ENCODE results near the gene PPP2R1B. TPM values are rescaled to one million over a fixed set of nuclear protein-coding genes. Genes with fewer than 3 reads are reported as not detected.
"Not testable (repeated sequence)": the region's sequence is repeated elsewhere in the genome, so short reads cannot be mapped to it uniquely, and the experiment has no call there.

Gene PPP2R1B
- total RNA-seq, 2 experiments from 2014 or later: 49.4 to 51.1 TPM

GRCh38 chr11:111796696-111797095 is 30.5 kb upstream of the PPP2R1B start:
- H3K4me3 Mint-ChIP-seq: no peak overlapping the region
- H3K9me3 Mint-ChIP-seq: peaks cover 5% of the 10 kb centered on the region
- ChIA-PET POLR2A (no interaction called here), CTCF (interaction anchor here (1.3 kb wide), 1 partner anchor 19 kb away, joined by 6 read pairs; no protein-coding TSS in a partner anchor)
- no peak overlapping the region for H3K27ac Mint-ChIP-seq
- H3K36me3 Mint-ChIP-seq: peaks cover 34% of the 10 kb centered on the region
- no peaks in the 10 kb centered on the region for H3K27me3 Mint-ChIP-seq
- no peaks in the 10 kb centered on the region for H3K4me1 Mint-ChIP-seq (ENCODE audit: low read depth)
- DNase-seq: no peak
- intact Hi-C loops (cut with micrococcal nuclease): no loop called here

- Mint-ChIP-seq H3K27me3 (no peaks in the 10 kb centered on the region), H3K9me3 (peaks cover 5% of the 10 kb centered on the region), H3K4me3 (no peak overlapping the region), H3K27ac (no peak overlapping the region), H3K36me3 (peaks cover 31% of the 10 kb centered on the region), H3K4me1 (ENCODE audit: low read depth) (no peaks in the 10 kb centered on the region)
- no peak for DNase-seq
- ChIA-PET CTCF (interaction anchor here (1.3 to 1.5 kb wide), 2 partner anchors 18 to 19 kb away, joined by 6 to 7 read pairs; no protein-coding TSS in a partner anchor), POLR2A (no interaction called here)
- intact Hi-C loops (cut with micrococcal nuclease): no loop called here
Observed at GRCh38 chr11:111795334-111795985, 29.3 kb upstream of the PPP2R1B start.

GRCh38 chr11:111793863-111794262 is 27.7 kb upstream of the PPP2R1B start:
- Mint-ChIP-seq H3K27ac (no peak overlapping the region), H3K9me3 (peaks cover 5% of the 10 kb centered on the region), H3K27me3 (no peaks in the 10 kb centered on the region), H3K36me3 (peaks cover 23% of the 10 kb centered on the region), H3K4me3 (no peak overlapping the region), H3K4me1 (ENCODE audit: low read depth) (no peaks in the 10 kb centered on the region)
- CTCF ChIA-PET: interaction anchor here (1.5 kb wide), 1 partner anchor 17 kb away, joined by 7 read pairs; no protein-coding TSS in a partner anchor
- intact Hi-C loops (cut with micrococcal nuclease): no loop called here
- POLR2A ChIA-PET: no interaction called here
- DNase-seq: no peak

DNA sequence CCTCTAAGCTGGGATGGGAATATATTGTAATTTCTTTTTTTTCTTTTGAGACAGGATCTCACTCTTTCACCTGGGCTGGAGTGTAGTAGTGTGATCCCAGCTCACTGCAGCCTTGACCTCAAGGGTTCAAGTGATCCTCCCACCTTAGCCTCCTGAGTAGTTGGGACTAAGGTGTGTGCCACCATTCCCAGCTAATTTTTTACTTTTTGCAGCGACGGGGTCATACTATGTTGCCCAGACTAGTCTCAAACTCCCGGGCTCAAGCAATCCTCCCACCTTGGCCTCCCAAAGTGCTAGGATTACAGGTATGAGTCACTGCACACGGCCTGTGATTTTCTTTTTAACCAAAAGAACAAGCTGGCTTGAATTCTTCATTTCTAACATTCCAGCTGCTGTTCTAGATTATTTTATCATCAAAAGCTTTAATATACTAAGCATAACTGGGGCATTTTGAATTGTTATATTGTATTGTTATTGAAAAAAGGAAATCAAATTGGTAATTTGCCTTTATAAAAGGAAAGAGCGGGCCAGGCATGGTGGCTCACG is 26.8 kb upstream of the PPP2R1B start:
- H3K9me3 Mint-ChIP-seq: peaks cover 5% of the 10 kb centered on the region
- H3K27me3 Mint-ChIP-seq: no peaks in the 10 kb centered on the region
- no peak for DNase-seq
- intact Hi-C loops (cut with micrococcal nuclease): no loop called here
- H3K4me1 Mint-ChIP-seq (ENCODE audit: low read depth): no peaks in the 10 kb centered on the region
- H3K4me3 Mint-ChIP-seq: no peak overlapping the region
- ChIA-PET CTCF (interaction anchor here (0.8 to 1.6 kb wide), 3 partner anchors 16 to 189 kb away, joined by 3 to 8 read pairs (median 4); no protein-coding TSS in a partner anchor), POLR2A (interaction anchor here (0.6 kb wide), 1 partner anchor 1207 kb away, joined by 3 read pairs; no protein-coding TSS in a partner anchor)
- H3K27ac Mint-ChIP-seq: no peak overlapping the region
- H3K36me3 Mint-ChIP-seq: peaks cover 17% of the 10 kb centered on the region

GRCh38 chr11:111792314-111792713 is 26.1 kb upstream of the PPP2R1B start:
- no peaks in the 10 kb centered on the region for H3K27me3 Mint-ChIP-seq
- H3K4me1 Mint-ChIP-seq (ENCODE audit: low read depth): no peaks in the 10 kb centered on the region
- H3K9me3 Mint-ChIP-seq: peaks cover 3% of the 10 kb centered on the region
- intact Hi-C loops (cut with micrococcal nuclease): no loop called here
- H3K27ac Mint-ChIP-seq: no peak overlapping the region
- DNase-seq: no peak
- H3K4me3 Mint-ChIP-seq: no peak overlapping the region
- H3K36me3 Mint-ChIP-seq: peaks cover 13% of the 10 kb centered on the region
- CTCF ChIA-PET: interaction anchor here (0.8 to 1.6 kb wide), 3 partner anchors 15 to 188 kb away, joined by 3 to 8 read pairs (median 4); no protein-coding TSS in a partner anchor
- POLR2A ChIA-PET: interaction anchor here (1.0 kb wide), 1 partner anchor 89 kb away, joined by 3 read pairs; no protein-coding TSS in a partner anchor

DNA sequence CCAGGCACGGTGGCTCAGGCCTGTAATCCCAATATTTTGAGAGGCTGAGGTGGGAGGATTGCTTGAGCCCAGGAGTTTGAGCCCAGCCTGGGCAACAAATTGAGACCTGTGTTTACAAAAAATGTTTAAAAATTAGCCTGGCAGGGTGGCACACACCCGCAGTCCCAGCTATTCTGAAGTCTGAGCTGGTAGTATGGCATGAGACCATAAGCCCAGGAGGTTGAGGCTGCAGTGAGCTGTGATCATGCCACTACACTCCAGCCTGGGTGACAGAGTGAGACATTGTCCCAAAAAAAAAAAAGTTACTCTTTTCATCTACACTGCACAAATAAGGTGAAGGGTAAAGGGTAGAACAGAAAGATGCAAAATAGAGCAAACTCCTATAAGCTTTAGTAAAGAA is 22.3 kb upstream of the PPP2R1B start:
- DNase-seq: no peak
- peaks cover 10% of the 10 kb centered on the region for H3K36me3 Mint-ChIP-seq
- no peak overlapping the region for H3K4me3 Mint-ChIP-seq
- no peaks in the 10 kb centered on the region for H3K27me3 Mint-ChIP-seq
- intact Hi-C loops (cut with micrococcal nuclease): no loop called here
- no peaks in the 10 kb centered on the region for H3K9me3 Mint-ChIP-seq
- H3K27ac Mint-ChIP-seq: no peak overlapping the region
- POLR2A ChIA-PET: no interaction called here
- H3K4me1 Mint-ChIP-seq (ENCODE audit: low read depth): no peaks in the 10 kb centered on the region
- CTCF ChIA-PET: interaction anchor here (0.6 to 4.1 kb wide), 3 partner anchors 9 to 71 kb away, joined by 3 to 17 read pairs (median 3); no protein-coding TSS in a partner anchor

DNA sequence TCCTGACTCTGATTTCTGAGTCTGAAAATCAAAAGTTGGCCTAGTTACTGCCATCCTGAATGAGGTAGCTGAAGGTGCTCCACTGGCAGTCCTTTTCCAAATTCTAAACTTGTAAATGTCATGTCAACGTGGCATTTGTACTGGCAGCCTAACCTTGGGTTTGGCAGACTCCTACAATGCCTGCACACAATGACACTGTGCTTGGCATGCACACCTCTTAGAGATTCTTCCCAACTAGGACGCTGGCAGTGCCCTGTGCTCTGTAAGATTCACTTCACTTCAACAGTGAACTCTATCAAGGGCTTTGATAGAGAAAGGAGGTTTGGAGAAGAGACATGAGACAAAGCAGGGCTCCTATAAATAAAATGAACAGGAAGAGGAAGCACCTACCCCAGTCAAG is 21.9 kb upstream of the PPP2R1B start:
- H3K4me3 Mint-ChIP-seq: no peak overlapping the region
- CTCF ChIA-PET: interaction anchor here (0.7 to 4.1 kb wide), 2 partner anchors 11 to 70 kb away, joined by 3 to 17 read pairs; no protein-coding TSS in a partner anchor
- DNase-seq: no peak
- H3K36me3 Mint-ChIP-seq: peaks cover 10% of the 10 kb centered on the region
- H3K9me3 Mint-ChIP-seq: no peaks in the 10 kb centered on the region
- POLR2A ChIA-PET: no interaction called here
- no peaks in the 10 kb centered on the region for H3K4me1 Mint-ChIP-seq (ENCODE audit: low read depth)
- intact Hi-C loops (cut with micrococcal nuclease): no loop called here
- no peak overlapping the region for H3K27ac Mint-ChIP-seq
- no peaks in the 10 kb centered on the region for H3K27me3 Mint-ChIP-seq

DNA sequence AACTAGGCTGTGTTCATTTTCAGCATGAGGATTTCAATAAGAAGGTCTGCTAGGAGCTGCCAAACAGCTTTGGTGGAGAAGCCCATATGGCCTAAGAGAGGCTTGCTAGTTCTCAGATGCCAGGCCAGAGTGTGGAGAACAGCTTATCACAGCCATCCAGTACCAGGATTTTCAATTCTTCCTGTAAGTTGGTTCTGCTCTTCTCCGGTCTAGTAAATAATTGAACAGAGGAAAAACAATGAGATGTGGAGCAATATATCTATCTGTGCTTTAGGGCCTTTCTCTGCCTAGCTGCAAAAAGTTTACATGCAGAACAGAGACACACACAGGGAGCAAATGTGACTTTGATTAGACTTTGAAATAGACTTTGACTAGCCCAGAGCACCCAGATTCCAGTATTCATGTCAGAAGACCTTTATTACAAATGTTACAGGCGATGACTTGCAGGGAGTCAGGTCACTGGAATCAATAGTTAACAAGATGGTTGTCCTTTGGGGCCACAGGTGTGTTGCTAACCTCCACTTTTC is 19.8 kb upstream of the PPP2R1B start:
- CTCF ChIA-PET: interaction anchor here (1.2 to 4.1 kb wide), 2 partner anchors 9 to 21 kb away, joined by 4 to 17 read pairs; no protein-coding TSS in a partner anchor
- H3K27ac Mint-ChIP-seq: no peak overlapping the region
- H3K4me3 Mint-ChIP-seq: no peak overlapping the region
- intact Hi-C loops (cut with micrococcal nuclease): no loop called here
- H3K9me3 Mint-ChIP-seq: no peaks in the 10 kb centered on the region
- peaks cover 10% of the 10 kb centered on the region for H3K36me3 Mint-ChIP-seq
- H3K4me1 Mint-ChIP-seq (ENCODE audit: low read depth): no peaks in the 10 kb centered on the region
- H3K27me3 Mint-ChIP-seq: no peaks in the 10 kb centered on the region
- no peak for DNase-seq
- POLR2A ChIA-PET: no interaction called here

- H3K4me1 Mint-ChIP-seq (ENCODE audit: low read depth): no peaks in the 10 kb centered on the region
- intact Hi-C loops (cut with micrococcal nuclease): no loop called here
- no peak for DNase-seq
- no peak overlapping the region for H3K4me3 Mint-ChIP-seq
- POLR2A ChIA-PET: no interaction called here
- CTCF ChIA-PET: interaction anchor here (4.1 kb wide), 1 partner anchor 8 kb away, joined by 17 read pairs; no protein-coding TSS in a partner anchor
- H3K9me3 Mint-ChIP-seq: no peaks in the 10 kb centered on the region
- no peak overlapping the region for H3K27ac Mint-ChIP-seq
- no peaks in the 10 kb centered on the region for H3K27me3 Mint-ChIP-seq
- peaks cover 10% of the 10 kb centered on the region for H3K36me3 Mint-ChIP-seq
Observed at GRCh38 chr11:111785076-111785475, 18.9 kb upstream of the PPP2R1B start.

DNA sequence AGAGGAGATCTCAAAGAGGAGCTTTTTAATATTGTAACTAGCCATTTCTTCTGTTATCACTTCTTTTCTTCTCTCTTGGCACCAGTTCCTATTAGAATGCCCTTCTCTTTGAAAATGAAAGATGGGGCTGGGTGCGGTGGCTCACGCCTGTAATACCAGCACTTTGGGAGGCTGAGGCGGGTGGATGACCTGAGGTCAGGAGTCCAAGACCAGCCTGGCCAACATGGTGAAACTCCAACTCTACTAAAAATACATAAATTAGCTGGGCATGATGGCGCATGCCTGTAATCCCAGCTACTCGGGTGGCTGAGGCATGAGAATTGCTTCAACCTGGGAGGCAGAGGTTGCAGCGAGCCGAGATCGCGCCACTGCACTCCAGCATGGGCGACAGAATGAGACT is 18.1 kb upstream of the PPP2R1B start:
- CTCF ChIA-PET; H3K27ac Mint-ChIP-seq; H3K4me1 Mint-ChIP-seq (ENCODE audit: low read depth); H3K4me3 Mint-ChIP-seq; H3K27me3 Mint-ChIP-seq; intact Hi-C loops (cut with micrococcal nuclease); POLR2A ChIA-PET; H3K9me3 Mint-ChIP-seq; DNase-seq: not testable (repeated sequence)
- H3K36me3 Mint-ChIP-seq: peaks cover 10% of the 10 kb centered on the region

DNA sequence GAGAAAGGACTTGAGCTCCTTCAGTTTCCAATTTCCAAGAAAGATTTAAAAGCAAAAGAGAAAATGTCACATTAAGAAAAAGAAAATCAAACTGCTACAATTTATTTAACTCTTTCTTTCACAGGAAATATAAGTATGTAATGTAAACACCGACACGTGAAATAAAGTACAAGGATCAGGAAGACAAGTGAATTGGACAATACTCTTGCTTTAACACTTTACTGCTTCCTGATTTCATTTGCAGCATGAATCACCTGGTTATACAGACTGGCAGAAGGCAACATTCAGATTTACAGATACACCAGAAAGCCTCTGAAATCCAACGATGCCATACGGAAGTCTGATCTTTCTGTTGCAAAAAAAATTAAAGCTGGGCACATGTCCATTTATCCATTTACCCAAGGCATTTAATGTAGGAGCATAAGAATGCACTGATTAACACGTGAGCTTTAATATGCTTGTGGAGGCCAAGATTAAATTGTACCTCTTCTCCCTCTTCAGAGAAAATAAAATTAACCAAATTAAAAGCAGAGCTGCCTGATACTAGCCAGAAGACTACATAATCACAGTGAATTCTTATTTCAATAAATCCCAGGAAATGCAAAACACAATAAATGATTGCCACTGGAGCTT is 16.0 kb upstream of the PPP2R1B start:
- ChIA-PET POLR2A (no interaction called here), CTCF (no interaction called here)
- Mint-ChIP-seq H3K4me1 (ENCODE audit: low read depth) (no peaks in the 10 kb centered on the region), H3K27me3 (no peaks in the 10 kb centered on the region), H3K27ac (no peak overlapping the region), H3K36me3 (peaks cover 8% of the 10 kb centered on the region), H3K4me3 (no peak overlapping the region), H3K9me3 (no peaks in the 10 kb centered on the region)
- DNase-seq: no peak
- intact Hi-C loops (cut with micrococcal nuclease): no loop called here

GRCh38 chr11:111779118-111779517 is 12.9 kb upstream of the PPP2R1B start:
- CTCF ChIA-PET: interaction anchor here (1.0 to 7.2 kb wide), 6 partner anchors 12 to 212 kb away, joined by 5 to 101 read pairs (median 16); partner anchors contain the start of genes PPP2R1B and SIK2
- Mint-ChIP-seq H3K4me1 (ENCODE audit: low read depth) (no peaks in the 10 kb centered on the region), H3K9me3 (no peaks in the 10 kb centered on the region), H3K4me3 (no peak overlapping the region), H3K27me3 (no peaks in the 10 kb centered on the region), H3K27ac (no peak overlapping the region), H3K36me3 (no peaks in the 10 kb centered on the region)
- intact Hi-C loops (cut with micrococcal nuclease): no loop called here
- DNase-seq: no peak
- POLR2A ChIA-PET: no interaction called here
